K562 (cell line): ENCODE results near the gene GPD2. TPM values are rescaled to one million over a fixed set of nuclear protein-coding genes. Genes with fewer than 3 reads are reported as not detected.

Experiments used
- CREB1 ChIP-seq, 2 experiments: sonication (generic) in 1 of 2; formaldehyde crosslinking in 1 of 2; IDR thresholded peaks; 2 replicates each; pipeline versions ENCODE4 v1.6.1 to v1.8.0; 2012 to 2022; ENCODE audit warnings: inconsistent platforms in 1 of 2, mild to moderate bottlenecking in 1 of 2, missing genetic modification reagents in 1 of 2, moderate library complexity in 1 of 2
- EZH2 ChIP-seq: IDR thresholded peaks from 2 replicates; pipeline ENCODE4 v1.6.1; 2012; ENCODE audit warnings: low read depth, mild to moderate bottlenecking, inconsistent platforms, low read length, borderline replicate concordance
- GTF2B ChIP-seq: IDR thresholded peaks from 2 replicates; pipeline ENCODE4 v1.6.1; 2011; ENCODE audit not compliant: insufficient read length; ENCODE audit errors: extremely low read depth
- HDAC2 ChIP-seq: fragments of 450-650 bp; IDR thresholded peaks from 2 replicates; pipeline ENCODE4 v1.6.1; 2016; ENCODE audit warnings: mild to moderate bottlenecking
- MBD2 ChIP-seq: sonication (generic); IDR thresholded peaks from 2 replicates; pipeline ENCODE4 v1.6.1; 2016; ENCODE audit warnings: low read depth, borderline replicate concordance
- NFYB ChIP-seq: IDR thresholded peaks from 2 replicates; pipeline ENCODE4 v1.6.1; 2011; ENCODE audit warnings: mild to moderate bottlenecking, moderate library complexity; ENCODE audit not compliant: insufficient read length; ENCODE audit errors: extremely low read depth
- NRF1 ChIP-seq, 2 experiments: fragments of 450-650 bp; IDR thresholded peaks in 1 of 2; conservative IDR thresholded peaks in 1 of 2; 2 replicates each; pipeline ENCODE4 v1.6.1; 2014; ENCODE audit warnings: mild to moderate bottlenecking in 2 of 2
- SAP30 ChIP-seq: fragments of 200-600 bp; sonication (generic); IDR thresholded peaks from 2 replicates; pipeline ENCODE4 v1.6.1; 2012; ENCODE audit warnings: borderline replicate concordance, low read depth, mild to moderate bottlenecking, moderate library complexity, low read length, control low read depth, inconsistent platforms; ENCODE audit not compliant: insufficient read depth, poor library complexity, severe bottlenecking
- ZBTB9 ChIP-seq: fragments of 450-650 bp; formaldehyde crosslinking; IDR thresholded peaks from 2 replicates; pipeline ENCODE4 v1.4.0; 2020; ENCODE audit warnings: mild to moderate bottlenecking, moderate library complexity
- ZNF592 ChIP-seq: fragments of 450-650 bp; IDR thresholded peaks from 2 replicates; pipeline ENCODE4 v1.6.1; 2017; ENCODE audit warnings: antibody characterized with exemption, mild to moderate bottlenecking
- ZNF609 ChIP-seq: sonication (generic); formaldehyde crosslinking; IDR thresholded peaks from 2 replicates; pipeline ENCODE4 v1.8.1; 2023; ENCODE audit warnings: missing genetic modification reagents, mild to moderate bottlenecking, borderline replicate concordance
- polyA plus RNA-seq, 8 experiments: library from polyadenylated mRNA; depleted of rRNA in 4 of 8; stranded (reverse) in 5 of 8; unstranded in 3 of 8; fragments of >200 nt; fragmentation: Nextera tagmentation in 2 of 8; fragmentation: Illumina TruSeq in 1 of 8; extraction: Ambion mirVana in 2 of 8; extraction: Trizol in 1 of 8; gene quantifications; 2 replicates each; pipeline versions ENCODE4 v1.2.1 to v1.2.3, GENCODE V29; 2011 to 2014; ENCODE audit warnings: inconsistent platforms in 1 of 8, missing spikeins in 1 of 8
- total RNA-seq, 7 experiments: library from RNA; depleted of rRNA in 6 of 7; stranded (reverse); fragments of >200 nt in 6 of 7; fragmentation: Illumina TruSeq in 2 of 7; extraction: Trizol in 2 of 7; gene quantifications; 2 replicates each; pipeline versions ENCODE4 v1.2.1 to v1.2.3, GENCODE V29; 2011 to 2021; ENCODE audit warnings: low replicate concordance in 1 of 7

Gene GPD2
- total and polyA plus RNA-seq, 9 of the 15 experiments (the other 6 are each of a cell fraction or from before 2014, with no cell fraction given): 5.2 to 39.2 (median 19.0) TPM

- TF ChIP-seq ZBTB9 (peak; percentile 74; the same call in 1 of the 2 replicates), CREB1 (IDR thresholded peaks at IDR 0.05) (peak; percentile 29; the same call in 1 of the 2 replicates), CREB1 (CRISPR knock-in tag; IDR thresholded peaks at IDR 0.05) (no peak), GTF2B (no peak), ZNF609 (CRISPR knock-in tag) (no peak), MBD2 (no peak), HDAC2 (no peak; the same call in 1 of the 2 replicates), ZNF592 (peak; percentile 93), SAP30 (no peak), EZH2 (no peak), NRF1 (conservative IDR thresholded peaks at IDR 0.05 in 1 of 2, IDR thresholded peaks at IDR 0.05 in 1 of 2) (no peak), NFYB (no peak)
Measured at GRCh38 chr2:156400706-156401678, 35.2 kb upstream of the GPD2 start (continued).
